ENCODE data around the gene APOC3. TPM values are rescaled to one million over a fixed set of nuclear protein-coding genes. Genes with fewer than 3 reads are reported as not detected.

Gene APOC3
- total RNA-seq, 4 donors from 2014 or later, result 1.1 TPM; not detected in 3

DNA sequence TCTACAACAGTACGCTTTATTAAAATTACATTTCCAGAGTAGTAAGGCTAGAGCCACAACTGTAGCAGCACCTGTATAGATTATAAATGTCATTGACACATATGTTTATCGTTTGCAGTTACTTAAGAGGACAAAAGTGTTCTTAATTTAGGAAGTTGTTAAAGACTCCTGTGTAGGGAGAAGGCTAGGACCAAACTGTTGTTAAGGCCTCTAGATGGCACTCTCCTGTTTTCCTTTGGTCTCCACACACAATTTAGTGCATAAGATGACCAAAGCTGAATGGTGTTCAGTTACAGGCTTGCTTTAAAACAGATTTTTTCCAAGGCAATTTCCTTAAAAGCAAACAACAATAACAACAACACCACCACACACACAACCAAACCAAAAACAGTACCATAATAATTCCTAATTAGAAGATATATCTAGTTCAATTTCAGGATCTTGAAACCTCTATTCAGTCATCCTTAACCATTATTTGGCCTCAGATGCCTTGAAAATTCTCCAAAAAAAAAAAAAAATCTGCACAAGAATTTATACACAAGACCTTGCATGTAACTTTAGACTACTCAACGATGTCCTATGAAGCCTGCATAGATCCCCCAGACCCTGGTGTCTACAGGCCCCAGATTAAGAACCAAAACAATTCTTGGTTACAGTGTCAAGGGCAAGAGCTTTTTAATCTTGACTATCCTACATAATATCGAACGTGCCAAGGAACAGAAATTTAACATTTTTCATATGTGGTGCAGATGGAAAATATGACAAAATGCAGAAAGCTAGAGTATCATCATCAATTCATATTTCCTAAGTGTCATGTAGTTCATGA is 50.3 kb downstream of the APOC3 start:
- Histone ChIP-seq H3K27me3 (no peaks in the 10 kb centered on the region), H3K36me3 (peaks cover 0 to 36% of the 10 kb centered on the region in 2 donors), H3K4me1 (peaks cover 0 to 16% (median 0%) of the 10 kb centered on the region in 3 donors), H3K27ac (no peak overlapping the region), H3K9me3 (no peaks in the 10 kb centered on the region), H3K4me3 (no peak overlapping the region)
- WGBS, 2 donors (ENCODE audit: low coverage in 1 of 2), result 37 to 42% methylated on average over 5 of the region's 5 CpGs
- peak; percentile 72 for ATAC-seq
- TF ChIP-seq, protein P1, sequence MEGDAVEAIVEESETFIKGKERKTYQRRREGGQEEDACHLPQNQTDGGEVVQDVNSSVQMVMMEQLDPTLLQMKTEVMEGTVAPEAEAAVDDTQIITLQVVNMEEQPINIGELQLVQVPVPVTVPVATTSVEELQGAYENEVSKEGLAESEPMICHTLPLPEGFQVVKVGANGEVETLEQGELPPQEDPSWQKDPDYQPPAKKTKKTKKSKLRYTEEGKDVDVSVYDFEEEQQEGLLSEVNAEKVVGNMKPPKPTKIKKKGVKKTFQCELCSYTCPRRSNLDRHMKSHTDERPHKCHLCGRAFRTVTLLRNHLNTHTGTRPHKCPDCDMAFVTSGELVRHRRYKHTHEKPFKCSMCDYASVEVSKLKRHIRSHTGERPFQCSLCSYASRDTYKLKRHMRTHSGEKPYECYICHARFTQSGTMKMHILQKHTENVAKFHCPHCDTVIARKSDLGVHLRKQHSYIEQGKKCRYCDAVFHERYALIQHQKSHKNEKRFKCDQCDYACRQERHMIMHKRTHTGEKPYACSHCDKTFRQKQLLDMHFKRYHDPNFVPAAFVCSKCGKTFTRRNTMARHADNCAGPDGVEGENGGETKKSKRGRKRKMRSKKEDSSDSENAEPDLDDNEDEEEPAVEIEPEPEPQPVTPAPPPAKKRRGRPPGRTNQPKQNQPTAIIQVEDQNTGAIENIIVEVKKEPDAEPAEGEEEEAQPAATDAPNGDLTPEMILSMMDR (IDR thresholded peaks at IDR 0.05), result peak; percentile 47 to 79 (median 70)
- no peak for TF ChIP-seq POLR2AphosphoS5 (IDR thresholded peaks at IDR 0.05)

DNA sequence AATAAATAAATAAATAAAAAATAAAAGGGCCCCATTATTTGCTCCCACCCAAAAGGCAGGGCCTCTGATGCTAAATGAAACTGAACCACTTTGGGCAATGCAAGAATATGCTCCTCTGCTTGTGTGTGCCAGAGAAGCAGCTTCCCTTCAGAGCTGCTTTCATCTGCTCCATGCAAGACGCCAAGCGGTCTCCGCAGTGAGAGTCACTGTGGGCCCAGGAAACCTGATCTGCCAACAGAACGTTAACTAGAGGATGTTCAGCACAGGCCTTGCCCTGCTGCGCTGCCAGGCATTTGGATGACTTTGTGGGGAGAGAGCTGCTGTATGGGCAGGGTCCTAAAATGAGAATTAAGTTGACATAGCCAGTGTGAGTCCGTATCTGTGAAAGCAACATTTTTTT is 51.4 kb downstream of the APOC3 start:
- Histone ChIP-seq H3K4me3 (no peak overlapping the region), H3K9me3 (no peaks in the 10 kb centered on the region), H3K36me3 (peaks cover 0 to 25% of the 10 kb centered on the region in 2 donors), H3K4me1 (peaks cover 1 to 27% (median 6%) of the 10 kb centered on the region in 3 donors), H3K27ac (no peak overlapping the region), H3K27me3 (no peaks in the 10 kb centered on the region)
- WGBS, 2 donors (ENCODE audit: low coverage in 1 of 2), result 78 to 87% methylated on average over 5 to 6 of the region's 6 CpGs
- no peak for TF ChIP-seq POLR2A (IDR thresholded peaks at IDR 0.05)
- TF ChIP-seq, protein P1 (IDR thresholded peaks at IDR 0.05), result no peak
- no peak for TF ChIP-seq EP300 (IDR thresholded peaks at IDR 0.05)
- TF ChIP-seq POLR2AphosphoS5 (IDR thresholded peaks at IDR 0.05), result no peak
- ATAC-seq, result no peak

DNA sequence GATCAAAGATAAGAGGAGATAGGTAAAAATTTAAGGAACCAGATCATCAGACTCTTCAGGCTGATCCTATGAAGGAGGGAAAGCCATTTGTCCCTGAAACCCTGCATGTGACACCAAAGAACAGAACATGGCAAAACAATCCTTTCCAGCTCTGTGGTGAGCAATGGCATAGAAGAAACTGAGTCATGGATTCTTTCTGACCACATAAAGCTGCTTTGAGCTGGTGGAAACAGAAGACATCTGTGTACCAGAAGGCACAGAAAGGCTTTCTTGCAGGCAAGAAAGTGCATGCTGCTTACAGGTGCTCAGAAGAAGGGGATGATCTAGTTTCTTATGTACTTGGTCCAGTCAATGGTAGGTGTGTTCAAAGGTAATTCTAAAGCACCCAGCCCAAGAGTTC is 52.7 kb downstream of the APOC3 start:
- Histone ChIP-seq H3K4me3 (no peak overlapping the region), H3K27ac (no peak overlapping the region), H3K9me3 (no peaks in the 10 kb centered on the region), H3K4me1 (peaks cover 8 to 36% (median 9%) of the 10 kb centered on the region in 3 donors), H3K36me3 (peaks cover 0 to 15% of the 10 kb centered on the region in 2 donors), H3K27me3 (no peaks in the 10 kb centered on the region)
- ATAC-seq, result no peak
- TF ChIP-seq POLR2AphosphoS5 (IDR thresholded peaks at IDR 0.05), result no peak
- TF ChIP-seq, protein P1 (IDR thresholded peaks at IDR 0.05), result no peak
- TF ChIP-seq EP300 (IDR thresholded peaks at IDR 0.05), result no peak
- no peak for TF ChIP-seq POLR2A (IDR thresholded peaks at IDR 0.05)

Other genes with a start within 250 kb of the APOC3 start
- gene BUD13, start 56.9 kb upstream of the APOC3 start, total RNA-seq, result 10 to 100 TPM; 13.5 to 17.3 (median 15.8) TPM
- 10 to 100 TPM; 18.1 to 45.9 (median 39.2) TPM for gene ZPR1, start 41.9 kb upstream of the APOC3 start, total RNA-seq
- not detected for gene APOA5, start 38.0 kb upstream of the APOC3 start, total RNA-seq
- gene APOA4, start 6.6 kb upstream of the APOC3 start, total RNA-seq, result under 1 TPM in 1 of 4 donors, not detected in 3; 0.19 TPM
- gene APOA1, start 7.7 kb downstream of the APOC3 start, total RNA-seq, result 1 to 10 TPM in 1 of 4 donors, not detected in 3; 1.3 TPM

Data from gastroesophageal sphincter (tissue), 4 donors.